HTERT RPE-1 (cell line): ENCODE data around the gene STAT3.
"Not testable (repeated sequence)": the region's sequence is repeated elsewhere in the genome, so short reads cannot be mapped to it uniquely, and the experiment has no call there.

ENCODE experiments used
- in situ Hi-C: fragments of 300-500 bp; cut with MboI; formaldehyde crosslinking; loops from 4 replicates; pipeline ENCODE4 v1.14.3; 2020; ENCODE audit warnings: low sequenced_read_pairs

Gene STAT3

GRCh38 chr17:42317967-42318366 lies 70.3 kb downstream of the STAT3 start:
- in situ Hi-C loops, result not testable (repeated sequence)

DNA sequence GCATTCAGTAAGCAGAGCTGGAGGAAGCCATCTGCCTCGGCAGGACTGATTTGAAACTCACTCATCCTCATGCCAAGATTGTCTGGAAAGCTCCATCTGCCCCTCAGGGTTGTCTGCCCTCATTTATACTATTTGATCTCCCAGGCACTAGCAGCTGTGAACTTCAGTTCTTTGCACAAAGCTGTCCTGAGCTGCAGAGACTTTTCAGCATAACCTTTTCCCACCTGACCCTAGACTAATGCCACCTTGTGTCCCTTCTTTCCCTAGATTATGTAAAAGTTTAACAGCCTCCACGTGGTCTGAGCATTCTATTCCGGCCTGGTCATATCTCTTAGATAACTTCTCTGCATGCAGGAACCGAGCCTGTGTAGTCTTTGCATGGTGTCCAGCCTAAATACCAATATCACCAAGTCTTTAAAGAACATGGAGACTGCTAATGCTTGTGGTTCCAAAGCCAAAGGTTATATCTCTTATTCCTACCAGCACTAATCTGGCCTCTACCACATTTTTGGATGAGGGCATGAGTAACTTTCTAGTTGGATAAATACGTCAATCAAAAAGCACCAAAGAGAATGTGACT lies 70.9 kb downstream of the STAT3 start:
- in situ Hi-C loops, result no loop called here

GRCh38 chr17:42316755-42317154 lies 71.5 kb downstream of the STAT3 start:
- in situ Hi-C loops, result no loop called here

GRCh38 chr17:42315402-42316156 lies 72.7 kb downstream of the STAT3 start:
- in situ Hi-C loops, result no loop called here

DNA sequence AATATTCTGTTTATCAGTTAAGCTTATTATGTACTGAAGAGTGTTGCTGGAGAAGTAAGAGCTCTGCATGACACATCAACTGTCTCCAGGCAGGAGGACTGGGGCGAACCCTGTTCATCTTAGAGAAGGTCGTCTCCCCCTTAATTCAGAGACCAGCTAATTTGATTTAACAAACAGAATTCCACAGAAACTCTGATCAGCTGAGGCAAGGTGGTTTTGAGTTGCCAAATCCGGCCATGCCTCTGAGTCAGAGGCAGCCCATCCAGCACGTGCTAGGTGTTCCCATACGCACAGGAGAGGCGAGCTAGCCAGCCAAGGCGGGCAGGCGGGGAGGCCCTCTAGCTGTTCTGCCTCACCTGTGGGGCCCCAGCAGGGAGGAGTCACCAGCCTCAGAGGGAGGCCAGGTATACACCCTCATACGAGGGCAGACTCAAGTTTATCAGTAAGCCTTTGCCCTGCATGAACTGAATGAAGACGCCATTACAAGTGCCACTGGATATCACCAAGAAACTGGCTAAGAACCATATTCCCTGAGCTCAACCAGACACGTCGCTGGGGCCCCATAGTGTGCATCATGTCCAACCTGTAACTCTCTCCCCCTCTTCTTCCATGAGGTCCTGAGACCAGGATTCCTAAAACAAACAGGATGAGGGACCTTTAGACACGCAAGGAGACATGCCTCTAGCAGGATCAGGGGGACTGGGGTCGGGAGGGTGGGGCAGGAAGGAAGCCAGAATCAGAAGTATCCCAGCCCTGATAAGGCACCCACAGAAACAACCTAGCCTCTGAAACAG lies 74.3 kb downstream of the STAT3 start:
- in situ Hi-C loops, result no loop called here

DNA sequence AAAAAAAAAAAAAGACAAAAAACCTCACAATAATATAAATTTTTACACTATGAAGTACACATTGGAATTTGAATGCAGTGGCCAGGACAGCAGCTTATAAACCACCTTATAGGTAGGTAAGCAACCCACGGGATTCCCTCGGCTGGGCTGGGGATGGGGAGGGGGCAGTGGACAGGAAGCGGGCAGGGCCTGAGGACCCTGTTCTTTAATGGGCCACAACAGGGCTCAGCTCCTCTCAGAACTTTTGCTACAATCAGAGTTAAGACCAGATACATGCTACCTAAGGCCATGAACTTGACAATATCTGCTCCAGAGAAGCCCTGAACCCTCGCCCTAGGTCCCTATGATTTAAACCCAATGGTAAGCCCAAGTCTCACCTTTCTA lies 74.9 kb downstream of the STAT3 start:
- in situ Hi-C loops, result no loop called here

GRCh38 chr17:42312285-42313130 lies 75.7 kb downstream of the STAT3 start:
- in situ Hi-C loops, result no loop called here

DNA sequence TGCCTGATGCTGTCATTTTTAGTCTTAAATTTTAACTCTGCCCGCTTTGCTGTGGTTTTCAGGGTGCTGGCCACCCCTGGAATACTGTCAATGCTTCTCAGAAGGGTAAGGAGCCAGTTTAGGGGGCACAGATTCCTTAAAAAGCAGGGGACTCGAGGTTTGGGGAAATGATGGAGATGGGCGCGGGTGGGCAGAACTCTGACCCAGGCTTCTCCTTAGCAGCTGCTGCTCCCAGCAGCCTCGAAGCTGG lies 76.3 kb downstream of the STAT3 start:
- in situ Hi-C loops, result no loop called here

DNA sequence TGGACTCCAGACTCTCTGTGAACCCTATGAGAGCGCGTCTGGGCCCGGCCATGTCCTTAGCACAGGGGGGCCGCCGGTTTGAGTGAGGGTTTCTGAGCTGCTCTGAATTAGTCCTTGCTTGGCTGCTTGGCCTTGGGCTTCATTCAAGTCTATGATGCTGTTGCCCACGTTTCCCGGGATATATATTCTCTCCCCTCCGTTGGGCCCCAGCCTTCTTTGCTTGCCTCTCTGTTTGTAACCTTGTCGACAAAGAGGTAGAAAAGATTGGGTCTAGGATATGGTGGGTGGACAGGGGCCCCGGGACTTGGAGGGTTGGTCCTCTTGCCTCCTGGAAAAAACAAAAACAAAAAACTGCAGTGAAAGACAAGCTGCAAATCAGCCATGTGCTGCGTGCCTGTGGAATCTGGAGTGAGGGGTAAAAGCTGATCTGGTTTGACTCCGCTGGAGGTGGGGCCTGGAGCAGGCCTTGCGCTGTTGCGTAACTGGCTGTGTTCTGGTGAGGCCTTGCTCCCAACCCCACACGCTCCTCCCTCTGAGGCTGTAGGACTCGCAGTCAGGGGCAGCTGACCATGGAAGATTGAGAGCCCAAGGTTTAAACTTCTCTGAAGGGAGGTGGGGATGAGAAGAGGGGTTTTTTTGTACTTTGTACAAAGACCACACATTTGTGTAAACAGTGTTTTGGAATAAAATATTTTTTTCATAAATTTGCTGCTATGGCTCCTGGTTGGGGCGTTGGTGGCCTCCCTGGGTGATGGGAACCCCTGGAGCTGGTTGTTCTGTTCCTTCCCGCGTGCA lies 76.8 kb downstream of the STAT3 start:
- in situ Hi-C loops, result no loop called here

GRCh38 chr17:42310787-42311215 lies 77.4 kb downstream of the STAT3 start:
- in situ Hi-C loops, result no loop called here

DNA sequence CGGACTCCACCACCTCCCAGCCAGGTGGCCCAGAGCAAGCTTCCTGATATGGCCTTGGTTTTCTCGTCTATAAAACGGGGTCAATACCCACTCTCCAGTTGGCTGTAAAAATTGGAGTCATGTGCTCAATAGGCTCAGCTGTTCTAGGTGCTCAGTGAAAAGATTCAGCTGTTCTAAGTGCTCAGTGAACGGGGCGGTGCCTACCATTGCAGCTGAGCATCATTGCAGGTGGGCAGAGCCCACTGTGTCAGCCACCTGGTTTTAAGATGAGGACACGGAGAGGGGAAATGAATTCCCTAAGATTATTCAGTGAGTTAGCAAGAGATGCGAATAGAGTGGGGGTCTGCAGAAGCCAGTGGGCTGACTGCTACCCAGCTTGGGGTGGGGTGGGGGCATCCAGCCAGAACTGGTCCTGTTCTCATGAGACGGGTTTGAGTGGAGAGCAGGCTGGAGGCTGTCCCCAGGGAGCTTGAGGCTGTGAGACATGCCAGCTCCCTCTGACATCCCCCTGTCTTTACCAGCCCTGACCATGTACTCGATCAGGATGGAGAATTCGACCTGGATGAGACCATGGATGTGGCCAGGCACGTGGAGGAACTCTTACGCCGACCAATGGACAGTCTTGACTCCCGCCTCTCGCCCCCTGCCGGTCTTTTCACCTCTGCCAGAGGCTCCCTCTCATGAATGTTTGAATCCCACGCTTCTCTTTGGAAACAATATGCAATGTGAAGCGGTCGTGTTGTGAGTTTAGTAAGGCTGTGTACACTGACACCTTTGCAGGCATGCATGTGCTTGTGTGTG lies 78.1 kb downstream of the STAT3 start:
- in situ Hi-C loops, result no loop called here

DNA sequence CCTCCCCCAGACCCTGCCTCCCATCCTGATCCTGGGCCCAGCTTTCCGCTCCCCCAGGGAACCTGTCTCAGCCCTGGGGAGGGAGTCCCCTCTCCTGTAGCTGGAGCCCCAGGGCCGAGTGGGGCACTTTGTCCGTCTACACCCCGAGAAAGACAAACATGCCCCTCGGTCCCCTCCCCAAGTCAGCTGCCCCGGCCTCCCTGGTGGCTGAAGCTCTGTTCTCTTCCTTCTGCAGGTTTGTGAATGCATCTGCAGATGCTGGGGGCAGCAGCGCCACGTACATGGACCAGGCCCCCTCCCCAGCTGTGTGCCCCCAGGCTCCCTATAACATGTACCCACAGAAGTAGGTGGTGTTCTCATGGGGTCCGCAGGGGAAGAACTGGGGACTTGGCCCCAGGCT lies 79.1 kb downstream of the STAT3 start:
- in situ Hi-C loops, result no loop called here

DNA sequence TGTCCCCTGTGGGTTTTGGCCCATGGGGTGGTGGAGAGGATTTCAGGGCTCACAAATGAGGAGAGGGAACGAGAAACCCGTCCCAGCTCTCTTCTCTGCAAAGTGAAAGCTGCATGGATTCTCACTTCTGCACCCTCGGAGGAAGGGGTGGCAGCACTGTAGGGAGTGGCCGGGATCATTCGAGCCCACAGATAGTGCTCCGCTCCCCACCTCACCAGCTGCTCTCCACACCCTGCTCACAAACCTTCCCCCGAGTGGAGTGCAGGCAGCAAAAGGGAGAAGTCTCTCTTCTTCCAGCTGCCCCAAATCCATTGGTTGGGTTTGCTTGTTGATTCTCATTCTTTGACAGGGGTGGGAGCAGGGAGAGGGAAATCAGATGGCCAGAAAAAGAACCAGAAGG lies 79.8 kb downstream of the STAT3 start:
- in situ Hi-C loops, result no loop called here

GRCh38 chr17:42307362-42307927 lies 80.8 kb downstream of the STAT3 start:
- in situ Hi-C loops, result no loop called here

- in situ Hi-C loops, result no loop called here
Measured at GRCh38 chr17:42306385-42306667, 81.9 kb downstream of the STAT3 start.

DNA sequence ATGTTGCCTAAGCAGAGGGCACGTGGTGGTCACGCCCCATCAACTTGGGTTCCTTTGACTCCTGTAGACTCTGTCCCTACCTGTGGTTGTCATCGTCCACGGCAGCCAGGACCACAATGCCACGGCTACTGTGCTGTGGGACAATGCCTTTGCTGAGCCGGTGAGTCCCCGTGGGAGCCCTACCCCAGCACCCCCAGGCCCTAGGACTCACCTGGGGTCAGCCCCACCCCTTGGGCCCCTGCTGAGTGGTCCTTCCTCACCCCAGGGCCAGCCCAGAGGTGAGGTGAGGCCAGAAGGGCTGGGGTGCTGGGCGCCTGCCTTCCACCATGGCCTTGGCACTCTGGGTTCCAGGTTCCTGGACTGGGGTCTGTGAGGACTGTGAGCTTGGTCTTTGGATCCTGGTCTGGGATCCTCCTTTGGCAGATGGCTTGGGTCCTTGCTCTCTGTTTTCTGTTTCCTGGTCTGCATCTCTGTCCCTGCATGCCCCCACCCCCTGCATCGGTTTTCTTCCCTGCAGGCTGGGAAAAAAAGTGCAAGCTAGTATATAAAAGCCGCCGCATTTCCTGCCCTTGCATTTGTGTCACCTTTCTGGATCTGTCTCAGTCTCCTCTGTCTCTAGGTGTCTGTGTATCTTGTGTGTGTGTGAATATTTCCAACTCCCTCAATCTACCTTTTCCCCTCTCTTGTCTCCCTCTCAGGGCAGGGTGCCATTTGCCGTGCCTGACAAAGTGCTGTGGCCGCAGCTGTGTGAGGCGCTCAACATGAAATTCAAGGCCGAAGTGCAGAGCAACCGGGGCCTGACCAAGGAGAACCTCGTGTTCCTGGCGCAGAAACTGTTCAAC lies 82.5 kb downstream of the STAT3 start:
- in situ Hi-C loops, result no loop called here

DNA sequence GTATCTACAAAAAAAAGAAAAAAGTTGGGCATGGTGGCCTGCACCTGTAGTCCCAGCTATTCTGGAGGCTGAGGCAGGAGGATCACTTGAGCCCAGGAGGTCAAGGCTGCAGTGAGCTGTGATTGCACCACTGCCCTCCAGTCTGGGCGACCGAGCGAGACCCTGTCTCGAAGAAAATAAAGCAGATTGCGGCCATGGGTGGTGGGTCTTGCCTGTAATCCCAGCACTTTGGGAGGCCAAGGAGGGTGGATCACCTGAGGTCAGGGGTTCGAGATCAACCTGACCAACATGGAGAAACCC lies 83.3 kb downstream of the STAT3 start:
- in situ Hi-C loops, result not testable (repeated sequence)

DNA sequence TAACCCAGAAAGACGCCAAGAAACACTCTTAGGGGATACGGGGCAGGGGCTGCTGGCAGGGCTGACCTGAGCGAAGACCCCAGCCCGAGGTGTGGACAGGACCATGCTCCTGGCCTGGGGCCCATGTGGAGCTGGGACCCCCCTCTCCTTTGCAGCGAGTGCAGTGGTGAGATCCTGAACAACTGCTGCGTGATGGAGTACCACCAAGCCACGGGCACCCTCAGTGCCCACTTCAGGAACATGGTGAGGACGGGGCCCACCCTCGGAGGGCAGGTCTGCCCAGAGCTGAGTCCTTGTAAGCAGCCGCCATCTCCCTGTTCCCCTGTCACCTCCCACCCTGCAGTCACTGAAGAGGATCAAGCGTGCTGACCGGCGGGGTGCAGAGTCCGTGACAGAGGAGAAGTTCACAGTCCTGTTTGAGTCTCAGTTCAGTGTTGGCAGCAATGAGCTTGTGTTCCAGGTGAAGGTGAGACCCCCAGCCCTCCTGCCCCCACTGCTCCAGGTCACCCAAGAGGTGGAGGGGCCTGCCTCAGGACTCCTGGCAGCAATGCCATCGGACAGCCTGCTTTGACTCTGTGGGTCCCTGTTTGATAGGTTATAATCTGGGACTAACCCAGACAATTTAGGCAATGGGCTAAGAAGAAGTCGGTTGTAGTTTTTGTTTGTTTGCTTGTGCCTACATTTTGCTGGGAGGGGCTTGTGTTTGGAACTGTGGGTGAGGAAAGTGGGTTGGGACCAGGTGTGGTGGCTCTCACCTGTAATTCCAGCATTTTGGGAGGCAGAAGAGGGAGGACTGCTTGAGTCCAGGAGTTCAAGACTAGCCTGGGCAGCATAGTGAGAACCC lies 83.8 kb downstream of the STAT3 start:
- in situ Hi-C loops, result no loop called here
